Breast epithelium (tissue), 4 donors: Measurements from ENCODE around the gene MTCL1. TPM values are rescaled to one million over a fixed set of nuclear protein-coding genes. Genes with fewer than 3 reads are reported as not detected.

Experiments used
- DNase-seq, 2 donors: peaks; one replicate each; pipeline ENCODE4 v3.0.0-alpha.2; 2019; ENCODE audit warnings: low spot score in 2 of 2
- H3K27ac ChIP-seq, 2 donors: fragments of 200-600 bp; sonication (generic) in 1 of 2; one replicate each; pipeline ENCODE4 v1.5.1; 2016 to 2019; ENCODE audit warnings: mild to moderate bottlenecking in 1 of 2
- H3K27me3 ChIP-seq, 2 donors: fragments of 200-600 bp; sonication (generic) in 1 of 2; one replicate each; pipeline versions ENCODE4 v1.5.1 to v1.6.0; 2017 to 2019; ENCODE audit warnings: control low read depth in 1 of 2, mild to moderate bottlenecking in 1 of 2
- H3K36me3 ChIP-seq: fragments of 200-600 bp; one replicate; pipeline ENCODE4 v1.5.1; 2019
- H3K4me1 ChIP-seq, 2 donors: fragments of 200-600 bp; sonication (generic); one replicate each; pipeline ENCODE4 v1.5.1; 2016 to 2019; ENCODE audit warnings: control low read depth in 1 of 2
- H3K4me3 ChIP-seq, 3 donors: fragments of 200-600 bp; sonication (generic); 1 replicate in 2 of 3; 2 replicates in 1 of 3; pipeline ENCODE4 v1.5.1; 2016 to 2019; ENCODE audit warnings: mild to moderate bottlenecking in 3 of 3, moderate library complexity in 2 of 3
- H3K9me3 ChIP-seq, 2 donors: fragments of 200-600 bp; sonication (generic) in 1 of 2; one replicate each; pipeline ENCODE4 v1.5.1; 2016 to 2019; ENCODE audit warnings: control low read depth in 1 of 2
- POLR2A ChIP-seq: fragments of 450-650 bp; IDR thresholded peaks from one replicate; pipeline ENCODE4 v1.6.1; 2016; ENCODE audit warnings: antibody characterized with exemption, mild to moderate bottlenecking, moderate library complexity
- POLR2AphosphoS5 ChIP-seq, 3 donors: sonication (generic); formaldehyde crosslinking; IDR thresholded peaks; one replicate each; pipeline ENCODE4 v1.6.1; 2017; ENCODE audit warnings: antibody characterized with exemption in 3 of 3
- intact Hi-C: fragments of 100-400 bp; cut with DNase I; formaldehyde crosslinking; loops from one replicate; pipeline ENCODE4 v1.15.1; 2023; ENCODE audit warnings: low total_unique reads
- total RNA-seq, 3 donors: library from RNA; depleted of rRNA; stranded (reverse); fragments of >200 nt; gene quantifications; one replicate each; pipeline ENCODE4 v1.1.0, GENCODE V29; 2016
- TF ChIP-seq, protein P1 (sequence below), 3 donors: fragments of 450-650 bp; IDR thresholded peaks; one replicate each; pipeline ENCODE4 v1.5.1; 2016 to 2017; ENCODE audit warnings: antibody characterized with exemption in 3 of 3, mild to moderate bottlenecking in 3 of 3, moderate library complexity in 3 of 3

The MTCL1 gene
- total RNA-seq, 3 donors from 2014 or later: 4.9 to 9.1 (median 7.2) TPM

DNA sequence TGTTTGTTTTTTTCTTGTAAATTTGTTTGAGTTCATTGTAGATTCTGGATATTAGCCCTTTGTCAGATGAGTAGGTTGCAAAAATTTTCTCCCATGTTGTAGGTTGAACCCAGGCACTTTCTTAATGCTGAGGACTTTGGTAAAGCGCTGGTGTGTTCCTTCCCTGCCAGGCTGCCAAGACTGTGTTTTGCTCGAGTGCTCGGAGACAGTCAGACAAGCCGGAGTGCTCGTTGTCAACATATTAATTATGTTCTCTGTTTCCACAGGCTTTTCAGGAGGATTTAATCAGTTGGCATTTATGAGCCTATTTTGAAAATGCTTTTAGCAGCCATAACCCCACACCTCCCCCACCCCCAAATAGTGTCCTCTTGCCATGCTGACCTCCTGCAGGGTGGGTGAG lies 6.4 kb downstream of the MTCL1 start:
- Histone ChIP-seq H3K36me3 (no peaks in the 10 kb centered on the region), H3K9me3 (no peaks in the 10 kb centered on the region), H3K4me1 (no peaks in the 10 kb centered on the region), H3K4me3 (no peak overlapping the region), H3K27me3 (no peaks in the 10 kb centered on the region), H3K27ac (no peak overlapping the region)
- intact Hi-C loops: no loop called here
- TF ChIP-seq POLR2AphosphoS5 (IDR thresholded peaks at IDR 0.05): no peak
- TF ChIP-seq, protein P1, sequence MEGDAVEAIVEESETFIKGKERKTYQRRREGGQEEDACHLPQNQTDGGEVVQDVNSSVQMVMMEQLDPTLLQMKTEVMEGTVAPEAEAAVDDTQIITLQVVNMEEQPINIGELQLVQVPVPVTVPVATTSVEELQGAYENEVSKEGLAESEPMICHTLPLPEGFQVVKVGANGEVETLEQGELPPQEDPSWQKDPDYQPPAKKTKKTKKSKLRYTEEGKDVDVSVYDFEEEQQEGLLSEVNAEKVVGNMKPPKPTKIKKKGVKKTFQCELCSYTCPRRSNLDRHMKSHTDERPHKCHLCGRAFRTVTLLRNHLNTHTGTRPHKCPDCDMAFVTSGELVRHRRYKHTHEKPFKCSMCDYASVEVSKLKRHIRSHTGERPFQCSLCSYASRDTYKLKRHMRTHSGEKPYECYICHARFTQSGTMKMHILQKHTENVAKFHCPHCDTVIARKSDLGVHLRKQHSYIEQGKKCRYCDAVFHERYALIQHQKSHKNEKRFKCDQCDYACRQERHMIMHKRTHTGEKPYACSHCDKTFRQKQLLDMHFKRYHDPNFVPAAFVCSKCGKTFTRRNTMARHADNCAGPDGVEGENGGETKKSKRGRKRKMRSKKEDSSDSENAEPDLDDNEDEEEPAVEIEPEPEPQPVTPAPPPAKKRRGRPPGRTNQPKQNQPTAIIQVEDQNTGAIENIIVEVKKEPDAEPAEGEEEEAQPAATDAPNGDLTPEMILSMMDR (IDR thresholded peaks at IDR 0.05): no peak
- TF ChIP-seq POLR2A: no peak
- no peak for DNase-seq

DNA sequence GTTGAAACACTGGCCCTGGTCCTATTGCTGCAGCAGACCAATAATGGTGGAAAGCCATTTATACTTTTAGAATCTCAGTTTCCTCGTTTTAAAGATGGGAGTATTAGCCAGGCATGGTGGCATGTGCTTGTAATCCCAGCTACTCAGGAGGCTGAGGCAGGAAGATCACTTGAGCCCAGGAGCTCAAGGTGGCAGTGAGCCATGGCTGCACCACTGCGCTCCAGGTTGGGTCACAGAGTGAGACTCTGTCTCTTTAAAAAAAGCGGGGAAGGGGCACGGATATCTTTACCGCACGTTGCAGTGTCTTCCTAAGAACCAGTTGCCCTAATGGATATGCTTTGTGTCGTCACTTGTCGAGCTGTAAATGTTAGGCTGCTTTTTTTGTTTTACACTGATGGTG lies 8.3 kb downstream of the MTCL1 start:
- intact Hi-C loops: no loop called here
- Histone ChIP-seq H3K36me3 (no peaks in the 10 kb centered on the region), H3K27me3 (no peaks in the 10 kb centered on the region), H3K4me3 (no peak overlapping the region), H3K9me3 (no peaks in the 10 kb centered on the region), H3K4me1 (no peaks in the 10 kb centered on the region), H3K27ac (no peak overlapping the region)
- TF ChIP-seq POLR2AphosphoS5 (IDR thresholded peaks at IDR 0.05) (no peak), POLR2A (no peak)
- TF ChIP-seq, protein P1 (IDR thresholded peaks at IDR 0.05): no peak
- no peak for DNase-seq

DNA sequence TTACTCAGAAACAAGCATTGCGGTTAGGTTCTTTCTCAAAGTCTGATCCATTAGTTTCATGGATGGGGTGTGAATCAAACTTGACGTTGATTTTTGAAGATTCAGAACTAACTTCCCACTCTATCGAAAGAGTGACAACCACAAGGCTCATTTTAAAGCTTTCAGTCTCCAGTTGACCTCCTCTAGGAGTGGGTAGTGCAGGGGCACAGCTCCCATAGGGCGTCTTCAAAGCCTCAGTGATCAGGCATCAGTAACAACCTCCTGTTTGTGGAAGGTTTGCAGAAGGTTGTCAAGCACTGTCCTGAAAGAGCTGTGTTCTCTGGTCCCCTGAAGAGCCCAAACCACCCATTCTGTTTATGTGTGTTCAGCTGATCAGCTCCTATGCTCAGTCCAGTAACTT lies 10.2 kb downstream of the MTCL1 start:
- TF ChIP-seq, protein P1 (IDR thresholded peaks at IDR 0.05): no peak
- TF ChIP-seq POLR2A (no peak), POLR2AphosphoS5 (IDR thresholded peaks at IDR 0.05) (no peak)
- DNase-seq: no peak
- no peak overlapping the region for H3K27ac ChIP-seq

GRCh38 chr18:8717011-8717770 lies 11.8 kb downstream of the MTCL1 start:
- Histone ChIP-seq H3K36me3 (no peaks in the 10 kb centered on the region), H3K9me3 (no peaks in the 10 kb centered on the region), H3K27me3 (no peaks in the 10 kb centered on the region), H3K4me1 (no peaks in the 10 kb centered on the region), H3K27ac (no peak overlapping the region), H3K4me3 (no peak overlapping the region)
- intact Hi-C loops: no loop called here
- no peak for TF ChIP-seq POLR2A
- TF ChIP-seq, protein P1 (IDR thresholded peaks at IDR 0.05): no peak
- no peak for TF ChIP-seq POLR2AphosphoS5 (IDR thresholded peaks at IDR 0.05)
- DNase-seq: no peak

More for the DNA sequence above, 10.2 kb downstream of the MTCL1 start:
- H3K4me1 ChIP-seq: no peaks in the 10 kb centered on the region
- intact Hi-C loops: no loop called here
- H3K36me3 ChIP-seq: no peaks in the 10 kb centered on the region
- no peaks in the 10 kb centered on the region for H3K9me3 ChIP-seq
- H3K27me3 ChIP-seq: no peaks in the 10 kb centered on the region
- no peak overlapping the region for H3K4me3 ChIP-seq

DNA sequence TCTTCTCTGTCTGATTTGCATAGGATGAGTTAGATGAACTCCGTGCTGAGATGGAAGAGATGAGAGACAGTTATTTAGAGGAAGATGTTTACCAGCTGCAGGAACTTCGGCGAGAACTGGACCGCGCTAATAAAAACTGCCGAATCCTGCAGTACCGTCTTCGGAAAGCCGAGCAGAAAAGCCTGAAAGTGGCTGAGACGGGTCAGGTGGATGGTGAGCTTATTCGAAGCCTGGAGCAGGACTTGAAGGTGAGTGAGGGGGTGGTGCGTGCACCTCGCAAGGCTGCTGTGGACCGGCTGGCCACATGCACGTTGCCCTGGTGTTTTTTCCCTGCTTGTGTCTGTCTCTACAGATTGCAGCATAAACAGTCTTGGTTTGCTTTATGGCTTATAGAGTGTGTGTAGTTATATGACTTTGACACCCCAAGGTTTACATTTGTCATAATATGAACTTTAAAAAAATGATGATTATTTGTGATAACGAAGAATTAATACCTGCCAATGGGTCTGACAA lies 13.1 kb downstream of the MTCL1 start:
- intact Hi-C loops: no loop called here
- Histone ChIP-seq H3K4me3 (no peak overlapping the region), H3K9me3 (no peaks in the 10 kb centered on the region), H3K27ac (no peak overlapping the region), H3K36me3 (no peaks in the 10 kb centered on the region), H3K4me1 (no peaks in the 10 kb centered on the region), H3K27me3 (no peaks in the 10 kb centered on the region)
- TF ChIP-seq POLR2AphosphoS5 (IDR thresholded peaks at IDR 0.05) (no peak), POLR2A (no peak)
- TF ChIP-seq, protein P1 (IDR thresholded peaks at IDR 0.05): no peak
- no peak for DNase-seq
